COLO829 (cell line): ENCODE measurements around the gene RBBP5.
A peak's percentile ranks its signal among the peaks of the same experiment; 100 is the strongest.
"Not testable (repeated sequence)": the region's sequence is repeated elsewhere in the genome, so short reads cannot be mapped to it uniquely, and the experiment has no call there.

ENCODE experiments used
- DNase-seq: peaks from one replicate; pipeline ENCODE4 v3.0.0; 2012; ENCODE audit warnings: low spot score

The RBBP5 gene

DNA sequence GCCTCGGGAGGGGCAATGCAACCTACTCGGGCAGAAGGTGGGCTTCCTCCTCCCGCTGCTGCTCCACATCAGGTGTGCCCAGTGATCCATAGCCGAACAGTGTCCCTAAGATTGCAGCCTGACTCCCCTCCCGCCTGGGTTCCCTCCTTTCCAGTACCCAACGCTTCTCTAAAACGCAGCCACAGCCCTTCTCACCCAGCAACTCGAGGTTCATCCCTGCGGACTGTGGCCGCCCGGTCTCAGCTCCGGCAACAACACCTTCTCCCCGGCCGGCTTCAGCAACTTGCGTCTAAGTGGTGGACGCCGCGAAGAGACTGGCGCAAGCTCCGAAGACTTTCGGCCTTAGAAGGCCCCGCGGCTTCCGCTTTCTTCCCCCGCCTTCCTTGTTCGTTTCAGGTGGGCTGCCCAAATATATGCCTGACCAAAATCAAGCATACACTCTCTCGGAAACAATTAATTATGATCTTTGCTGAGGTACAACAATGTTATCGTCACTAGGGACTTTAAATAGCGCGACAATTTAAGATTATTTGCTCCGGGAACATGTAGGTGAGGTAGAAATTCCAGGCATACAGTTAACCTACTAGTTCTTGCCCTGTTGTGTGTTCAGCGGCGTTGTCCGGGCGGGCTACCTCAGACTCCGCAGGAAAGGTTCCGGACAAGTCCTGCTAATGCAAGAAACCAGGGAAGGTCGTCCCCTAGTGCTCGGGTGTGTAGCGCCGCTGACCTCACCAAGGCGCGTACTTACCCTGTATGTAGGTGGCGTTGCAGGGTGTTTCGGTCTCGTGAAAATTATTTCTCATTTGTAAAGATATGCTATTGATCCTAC is at the start of gene RBBP5:
Gene RBBP5 (minus strand): TSS at position 319 of the 829 bp plus-strand sequence. CDS start 105 bp downstream, at position 214.
- DNase-seq = peak; percentile 97

DNA sequence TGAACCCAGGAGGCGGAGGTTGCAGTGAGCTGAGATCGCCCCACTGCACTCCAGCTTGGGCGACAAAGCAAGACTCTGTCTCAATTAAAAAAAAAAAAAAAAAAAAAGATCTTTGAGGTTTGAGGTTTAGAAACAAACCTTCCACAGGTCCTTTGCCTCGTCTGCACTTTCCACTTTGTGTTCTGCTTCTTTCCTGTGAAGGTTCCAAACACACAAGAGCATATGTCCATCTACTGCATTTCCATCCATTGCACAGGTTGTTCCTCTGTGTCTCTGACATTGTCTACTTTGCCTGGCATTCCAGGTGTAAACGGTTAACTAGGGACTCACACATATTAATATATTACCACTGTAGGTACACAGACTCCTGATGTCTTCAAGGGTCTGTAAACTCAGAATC is 49.6 kb upstream of the RBBP5 start:
- DNase-seq = no peak

GRCh38 chr1:205170532-205171269 is 48.9 kb upstream of the RBBP5 start:
- DNase-seq = no peak

- no peak for DNase-seq
These were observed 47.5 kb upstream of the RBBP5 start for GRCh38 chr1:205169248-205169647.

GRCh38 chr1:205168291-205168690 is 46.5 kb upstream of the RBBP5 start:
- DNase-seq = no peak

DNA sequence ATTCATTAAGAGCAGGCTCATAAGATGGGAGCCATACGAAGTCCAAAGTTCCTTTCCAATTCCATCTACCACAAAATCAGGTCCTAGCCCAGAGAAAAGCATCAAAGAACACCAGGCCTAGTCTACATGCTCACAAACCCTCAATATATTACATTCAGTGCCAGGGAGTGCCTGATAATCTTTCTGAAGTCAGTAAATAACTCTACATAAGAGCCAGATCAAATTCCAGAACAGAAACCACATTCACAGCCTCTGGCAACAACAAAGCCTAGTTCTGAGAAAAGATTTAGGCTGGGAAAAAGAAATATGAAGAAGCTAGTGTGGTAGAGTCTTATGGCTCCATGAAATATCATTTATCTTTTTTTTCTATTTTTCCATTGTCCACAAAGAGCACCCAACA is 40.5 kb upstream of the RBBP5 start:
- peak; percentile 26 for DNase-seq

DNA sequence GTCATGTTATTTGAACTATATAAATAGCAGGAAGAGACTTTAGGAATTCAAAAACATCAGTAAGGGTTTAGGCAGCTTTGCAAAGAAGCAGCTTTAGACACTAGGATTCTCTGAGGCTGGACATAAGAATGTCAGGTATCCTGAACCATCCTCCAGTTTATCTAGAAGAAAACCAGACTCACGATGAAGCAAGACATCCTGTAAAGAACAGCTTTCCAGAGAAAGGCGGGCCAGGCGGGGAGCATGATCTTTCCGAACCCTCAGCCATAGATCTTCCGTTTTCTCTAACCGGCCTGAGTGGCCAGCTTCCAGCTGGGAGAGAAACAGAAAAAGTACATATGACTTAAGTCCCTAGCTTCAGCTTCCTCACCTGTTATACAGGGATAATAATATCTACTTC is 39.3 kb upstream of the RBBP5 start:
- no peak for DNase-seq

DNA sequence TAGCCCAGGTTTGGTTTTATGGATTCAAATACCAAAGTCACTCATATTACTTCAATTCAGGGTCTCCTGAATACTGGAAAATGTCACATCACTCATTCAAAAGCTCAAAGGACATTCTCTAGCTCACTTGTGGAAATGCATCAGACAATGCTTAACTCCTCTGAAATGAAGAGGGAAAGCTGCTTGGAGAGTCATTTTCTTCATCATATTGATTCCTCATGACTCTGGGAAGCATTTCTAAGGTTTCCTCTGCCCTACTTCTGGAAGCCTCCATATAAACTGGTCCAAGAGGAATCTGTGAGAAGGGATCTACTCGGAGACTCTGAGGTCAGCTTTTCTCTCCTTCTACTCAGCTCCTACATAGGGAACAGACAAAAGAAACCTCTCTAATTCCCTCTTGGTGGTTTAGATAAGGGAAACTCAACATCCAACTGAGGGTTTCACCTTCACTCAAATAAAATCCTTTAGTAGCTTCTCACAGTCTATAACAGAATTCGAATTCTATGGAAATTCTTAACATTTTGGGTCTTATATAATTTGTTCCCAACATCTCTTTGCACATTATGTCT is 36.4 kb upstream of the RBBP5 start:
- no peak for DNase-seq

GRCh38 chr1:205155665-205156377 is 34.0 kb upstream of the RBBP5 start:
- not testable (repeated sequence) for DNase-seq

DNA sequence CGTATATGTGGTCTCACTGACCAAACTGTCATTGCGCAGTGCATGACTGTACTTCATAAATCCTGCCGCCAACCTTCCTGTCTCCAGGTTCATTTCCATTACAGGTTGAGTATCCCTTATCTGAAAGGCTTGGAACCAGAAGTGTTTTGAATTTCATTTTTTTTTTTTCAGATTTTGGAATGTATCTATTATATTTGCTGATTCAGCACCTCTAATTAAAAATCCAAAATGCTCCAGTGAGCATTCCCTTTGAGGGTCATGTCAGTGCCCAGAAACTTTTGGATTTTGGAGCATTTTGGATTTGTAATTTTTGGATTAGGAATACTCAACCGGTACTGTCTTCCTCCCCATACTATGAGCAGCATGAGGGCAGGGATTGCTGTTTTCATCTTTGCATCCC is 30.7 kb upstream of the RBBP5 start:
- no peak for DNase-seq

DNA sequence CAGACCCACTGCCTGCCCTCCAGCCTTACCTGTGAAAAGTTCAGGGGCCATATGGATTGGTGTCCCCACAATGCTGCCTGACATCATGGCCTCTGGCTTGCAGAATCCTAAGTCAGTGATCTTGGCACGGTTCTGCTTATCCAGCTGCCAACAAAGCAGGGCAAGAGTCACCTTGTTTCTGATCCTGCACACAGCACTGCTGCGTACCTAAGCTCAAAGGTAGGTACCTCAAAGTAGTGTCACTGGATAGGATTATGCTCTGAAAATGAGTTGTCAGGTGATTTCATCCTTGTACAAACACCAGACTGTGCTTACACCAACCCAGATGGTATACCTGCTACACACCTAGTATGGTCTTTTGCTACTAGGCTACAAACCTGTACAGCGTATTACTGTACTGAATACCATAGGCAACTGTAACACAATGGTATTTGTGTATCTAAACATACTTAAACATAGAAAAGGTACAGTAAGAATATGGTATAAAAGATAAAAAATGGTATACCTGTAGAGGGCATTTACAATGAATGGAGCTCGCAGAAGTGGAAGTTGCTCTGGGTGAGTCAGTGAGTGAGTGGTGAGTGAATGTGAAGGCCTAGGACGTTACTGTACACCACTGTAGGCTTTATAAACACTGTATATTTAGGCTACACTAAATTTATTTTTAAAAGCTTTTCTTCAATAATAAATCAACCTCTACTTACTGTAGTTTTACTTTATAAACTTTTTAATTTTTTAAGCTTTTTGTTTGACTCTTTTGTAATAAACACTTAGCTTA is 29.1 kb upstream of the RBBP5 start:
- DNase-seq = no peak

DNA sequence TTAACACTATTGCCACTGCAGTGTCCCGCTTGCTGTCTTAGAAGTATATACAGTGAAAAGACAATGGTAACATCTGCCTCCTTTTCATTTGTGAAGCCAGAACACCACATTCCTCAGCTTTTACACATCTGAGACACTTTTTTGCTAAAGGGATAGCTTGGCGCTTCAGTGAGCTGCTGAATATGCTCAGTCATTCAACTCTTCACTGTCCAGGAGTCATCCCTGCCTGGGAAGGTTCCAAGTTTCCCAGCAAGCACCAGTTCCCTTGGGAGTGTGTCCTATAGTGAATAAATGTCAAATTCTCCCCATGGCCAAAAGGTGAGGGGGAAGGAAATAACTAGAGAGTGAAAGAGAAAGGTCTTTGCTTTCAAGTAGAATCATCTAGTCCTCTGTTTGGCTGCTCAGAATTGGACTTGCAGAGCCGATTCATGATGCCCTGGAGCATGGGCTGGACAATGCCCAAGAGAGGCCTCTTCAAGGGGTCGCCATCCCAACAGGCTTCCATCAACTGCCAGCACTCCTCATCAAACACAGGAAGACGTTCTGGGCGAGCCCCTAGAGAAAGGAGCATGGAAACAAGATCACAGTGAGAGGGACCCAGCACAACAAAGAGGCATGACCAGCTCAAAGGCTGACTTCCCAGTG is 25.5 kb upstream of the RBBP5 start:
- DNase-seq = peak; percentile 40

DNA sequence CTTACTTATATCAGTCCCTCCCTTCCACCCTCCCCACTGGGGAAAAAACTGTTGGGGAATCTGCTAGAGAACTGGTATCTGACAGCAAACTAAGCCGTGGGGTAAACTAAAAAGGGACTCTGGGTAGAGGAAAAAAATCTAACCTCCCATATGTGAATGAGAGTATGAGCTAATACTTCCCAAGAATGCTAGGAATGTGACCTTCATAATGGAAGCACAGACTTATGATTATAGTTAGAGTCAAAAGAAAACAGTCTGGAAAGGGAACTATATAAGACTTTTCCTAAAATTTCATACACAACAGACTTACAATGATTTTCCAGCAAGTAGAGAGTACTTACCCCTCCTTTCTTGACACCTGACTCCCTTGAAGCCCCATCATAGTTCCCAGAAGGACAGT is 23.0 kb upstream of the RBBP5 start:
- DNase-seq = peak; percentile 42

DNA sequence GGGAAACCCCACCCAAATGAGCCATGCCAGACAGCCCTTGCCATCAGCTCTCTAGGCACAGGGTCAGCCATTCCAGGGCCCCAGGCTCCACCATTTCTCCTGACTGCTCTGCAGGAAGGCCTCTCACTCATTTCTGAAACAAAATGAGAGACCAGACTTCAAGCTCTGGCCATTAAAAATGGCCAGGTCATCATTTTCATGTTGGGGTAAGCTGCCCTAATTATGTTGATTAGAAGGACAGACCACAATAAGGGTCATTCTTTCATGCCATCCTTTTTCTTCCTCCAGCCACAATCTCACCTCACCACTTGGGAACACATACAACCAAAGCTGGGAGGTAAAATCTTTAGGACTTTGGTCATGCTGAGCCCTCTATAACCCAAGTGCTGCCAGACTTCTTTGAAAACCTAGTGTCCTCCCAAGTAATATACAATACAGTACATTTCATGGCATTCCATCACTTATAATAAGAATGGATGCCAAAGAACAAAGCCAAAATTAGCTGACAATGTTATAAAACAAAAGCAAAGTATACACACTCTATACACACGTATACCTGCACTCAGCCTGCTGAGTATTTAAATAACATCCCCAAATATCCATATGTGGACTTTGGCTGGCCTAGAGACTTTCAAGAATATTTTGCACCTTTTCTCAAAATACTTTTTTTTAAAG is 22.4 kb upstream of the RBBP5 start:
- DNase-seq = no peak

- DNase-seq = no peak
These were observed 20.3 kb upstream of the RBBP5 start for GRCh38 chr1:205142102-205142469.

- peak; percentile 87 for DNase-seq
These were observed 19.7 kb upstream of the RBBP5 start for GRCh38 chr1:205141236-205142101.

- DNase-seq = no peak
These were observed 18.3 kb upstream of the RBBP5 start for GRCh38 chr1:205140113-205140512.

GRCh38 chr1:205137901-205138300 is 16.1 kb upstream of the RBBP5 start:
- DNase-seq = no peak

GRCh38 chr1:205133287-205133686 is 11.5 kb upstream of the RBBP5 start:
- no peak for DNase-seq
